Nephron progenitor cell (in vitro differentiated cells): ENCODE results near the gene STUB1.
A peak's percentile ranks its signal among the peaks of the same experiment; 100 is the strongest.

Experiments
- DNase-seq: peaks from one replicate; pipeline ENCODE4 v3.0.0; 2021
- H3K27ac Mint-ChIP-seq: 2 replicates; pipeline ENCODE4 v1.8.0; 2021; ENCODE audit warnings: mild to moderate bottlenecking, moderate library complexity, mixed read lengths
- H3K27me3 Mint-ChIP-seq: 2 replicates; pipeline ENCODE4 v1.8.0; 2021; ENCODE audit warnings: mild to moderate bottlenecking, low read depth, mixed read lengths; ENCODE audit not compliant: poor library complexity
- H3K36me3 Mint-ChIP-seq: 2 replicates; pipeline ENCODE4 v1.8.0; 2021; ENCODE audit warnings: low read depth, mixed read lengths
- H3K4me1 Mint-ChIP-seq: 2 replicates; pipeline ENCODE4 v1.8.0; 2021; ENCODE audit warnings: mixed read lengths
- H3K4me3 Mint-ChIP-seq: 2 replicates; pipeline ENCODE4 v1.8.0; 2021; ENCODE audit warnings: mild to moderate bottlenecking, moderate library complexity, mixed read lengths
- H3K9me3 Mint-ChIP-seq: 2 replicates; pipeline ENCODE4 v1.8.0; 2021; ENCODE audit warnings: mild to moderate bottlenecking, moderate library complexity, mixed read lengths
- CTCF ChIP-seq: fragments of 200-600 bp; sonication (generic); IDR thresholded peaks from 2 replicates; pipeline ENCODE4 v1.5.0; 2021; ENCODE audit warnings: antibody characterized with exemption

STUB1 gene

GRCh38 chr16:705431-706188 is 25.4 kb downstream of the STUB1 start, which contains the start of gene FBXL16:
FBXL16 (minus strand) TSS chr16:705801; CDS start chr16:697405, 8,396 bp downstream.
- Mint-ChIP-seq H3K27me3 (peaks cover 86% of the 10 kb centered on the region), H3K27ac (no peak within 1 kb of the TSS), H3K4me1 (peaks cover 5% of the 10 kb centered on the region), H3K36me3 (no peaks in the 10 kb centered on the region), H3K9me3 (no peaks in the 10 kb centered on the region), H3K4me3 (no peak within 1 kb of the TSS)
- DNase-seq, result peak; percentile 58
- TF ChIP-seq CTCF, result no peak

GRCh38 chr16:706189-707061 is 26.2 kb downstream of the STUB1 start:
- peaks cover 5% of the 10 kb centered on the region for H3K4me1 Mint-ChIP-seq
- H3K27ac Mint-ChIP-seq, result no peak overlapping the region
- H3K9me3 Mint-ChIP-seq, result no peaks in the 10 kb centered on the region
- no peak for DNase-seq
- H3K4me3 Mint-ChIP-seq, result no peak overlapping the region
- H3K36me3 Mint-ChIP-seq, result no peaks in the 10 kb centered on the region
- no peak for TF ChIP-seq CTCF
- H3K27me3 Mint-ChIP-seq, result peaks cover 83% of the 10 kb centered on the region

- Mint-ChIP-seq H3K4me3 (no peak overlapping the region), H3K9me3 (no peaks in the 10 kb centered on the region), H3K27ac (no peak overlapping the region), H3K36me3 (no peaks in the 10 kb centered on the region), H3K27me3 (peaks cover 83% of the 10 kb centered on the region), H3K4me1 (peaks cover 5% of the 10 kb centered on the region)
- no peak for TF ChIP-seq CTCF
- no peak for DNase-seq
These were observed 26.9 kb downstream of the STUB1 start for GRCh38 chr16:707062-707538.

GRCh38 chr16:708019-708418 is 27.8 kb downstream of the STUB1 start:
- no peak overlapping the region for H3K27ac Mint-ChIP-seq
- no peak for TF ChIP-seq CTCF
- peaks cover 9% of the 10 kb centered on the region for H3K4me1 Mint-ChIP-seq
- H3K4me3 Mint-ChIP-seq, result no peak overlapping the region
- no peak for DNase-seq
- H3K36me3 Mint-ChIP-seq, result no peaks in the 10 kb centered on the region
- H3K9me3 Mint-ChIP-seq, result no peaks in the 10 kb centered on the region
- peaks cover 80% of the 10 kb centered on the region for H3K27me3 Mint-ChIP-seq

- H3K4me1 Mint-ChIP-seq, result peaks cover 9% of the 10 kb centered on the region
- H3K27me3 Mint-ChIP-seq, result peaks cover 78% of the 10 kb centered on the region
- DNase-seq, result no peak
These were observed 28.7 kb downstream of the STUB1 start for GRCh38 chr16:708959-709358.

More at GRCh38 chr16:708959-709358, 28.7 kb downstream of the STUB1 start:
- H3K36me3 Mint-ChIP-seq, result no peaks in the 10 kb centered on the region
- no peak overlapping the region for H3K4me3 Mint-ChIP-seq
- TF ChIP-seq CTCF, result no peak
- no peak overlapping the region for H3K27ac Mint-ChIP-seq
- H3K9me3 Mint-ChIP-seq, result no peaks in the 10 kb centered on the region
